ENCODE data around the gene SYT12.

GRCh38 chr11:67050139-67050538 is 27.2 kb downstream of the SYT12 start:
- TF ChIP-seq EZH2phosphoT487 (IDR thresholded peaks at IDR 0.05; ENCODE audit: insufficient read depth, low read depth) (no peak), EZH2 (IDR thresholded peaks at IDR 0.05; ENCODE audit: insufficient read depth, poor library complexity, severe bottlenecking) (no peak)

Data from GM23248 (cell line).